DND-41 (cell line): ENCODE results near the gene AJM1.
"Not testable (repeated sequence)": the region's sequence is repeated elsewhere in the genome, so short reads cannot be mapped to it uniquely, and the experiment has no call there.

Source experiments
- EZH2 ChIP-seq: IDR thresholded peaks from 3 replicates; pipeline ENCODE4 v1.6.1; 2012; ENCODE audit warnings: borderline replicate concordance, low read depth, mild to moderate bottlenecking, moderate library complexity, low read length, inconsistent platforms; ENCODE audit not compliant: severe bottlenecking
- TF ChIP-seq, protein P1 (sequence below): IDR thresholded peaks from 2 replicates; pipeline ENCODE4 v1.5.1; 2012; ENCODE audit warnings: borderline replicate concordance, low read length, moderate library complexity, mild to moderate bottlenecking; ENCODE audit not compliant: poor library complexity, severe bottlenecking; ENCODE audit errors: extremely low read depth

DNA sequence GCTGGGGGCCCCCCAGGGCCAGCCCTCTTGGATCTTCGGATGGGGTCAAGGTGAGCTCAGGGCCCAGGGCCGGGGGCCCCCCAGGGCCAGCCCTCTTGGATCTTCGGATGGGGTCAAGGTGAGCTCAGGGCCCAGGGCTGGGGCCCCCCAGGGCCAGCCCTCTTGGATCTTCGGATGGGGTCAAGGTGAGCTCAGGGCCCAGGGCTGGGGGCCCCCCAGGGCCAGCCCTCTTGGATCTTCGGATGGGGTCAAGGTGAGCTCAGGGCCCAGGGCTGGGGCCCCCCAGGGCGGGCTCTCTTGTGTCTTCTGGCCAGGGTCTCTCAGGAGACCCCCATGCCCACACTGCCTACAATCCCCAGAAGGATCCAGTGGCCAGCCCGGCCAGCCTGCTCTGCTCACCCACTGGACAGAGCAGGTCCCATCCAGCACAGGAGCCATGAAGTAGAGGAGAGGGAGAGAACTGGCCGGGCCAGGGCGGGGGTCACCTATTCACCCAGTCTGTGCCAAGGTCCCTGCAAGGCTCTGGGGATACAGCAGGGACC lies 39.2 kb upstream of the AJM1 start:
- TF ChIP-seq, protein P1, sequence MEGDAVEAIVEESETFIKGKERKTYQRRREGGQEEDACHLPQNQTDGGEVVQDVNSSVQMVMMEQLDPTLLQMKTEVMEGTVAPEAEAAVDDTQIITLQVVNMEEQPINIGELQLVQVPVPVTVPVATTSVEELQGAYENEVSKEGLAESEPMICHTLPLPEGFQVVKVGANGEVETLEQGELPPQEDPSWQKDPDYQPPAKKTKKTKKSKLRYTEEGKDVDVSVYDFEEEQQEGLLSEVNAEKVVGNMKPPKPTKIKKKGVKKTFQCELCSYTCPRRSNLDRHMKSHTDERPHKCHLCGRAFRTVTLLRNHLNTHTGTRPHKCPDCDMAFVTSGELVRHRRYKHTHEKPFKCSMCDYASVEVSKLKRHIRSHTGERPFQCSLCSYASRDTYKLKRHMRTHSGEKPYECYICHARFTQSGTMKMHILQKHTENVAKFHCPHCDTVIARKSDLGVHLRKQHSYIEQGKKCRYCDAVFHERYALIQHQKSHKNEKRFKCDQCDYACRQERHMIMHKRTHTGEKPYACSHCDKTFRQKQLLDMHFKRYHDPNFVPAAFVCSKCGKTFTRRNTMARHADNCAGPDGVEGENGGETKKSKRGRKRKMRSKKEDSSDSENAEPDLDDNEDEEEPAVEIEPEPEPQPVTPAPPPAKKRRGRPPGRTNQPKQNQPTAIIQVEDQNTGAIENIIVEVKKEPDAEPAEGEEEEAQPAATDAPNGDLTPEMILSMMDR, result not testable (repeated sequence)
- TF ChIP-seq EZH2, result not testable (repeated sequence)
